GM21526 (cell line): Measurements from ENCODE around the gene TMEM163.
"Not testable (repeated sequence)": the region's sequence is repeated elsewhere in the genome, so short reads cannot be mapped to it uniquely, and the experiment has no call there.

ENCODE experiments used
- ATAC-seq: cut with Tn5 transposase; IDR thresholded peaks from one replicate; pipeline ENCODE4 v1.9.1; 2021; ENCODE audit warnings: moderate library complexity; ENCODE audit not compliant: unreplicated experiment, low FRiP score

Gene TMEM163

DNA sequence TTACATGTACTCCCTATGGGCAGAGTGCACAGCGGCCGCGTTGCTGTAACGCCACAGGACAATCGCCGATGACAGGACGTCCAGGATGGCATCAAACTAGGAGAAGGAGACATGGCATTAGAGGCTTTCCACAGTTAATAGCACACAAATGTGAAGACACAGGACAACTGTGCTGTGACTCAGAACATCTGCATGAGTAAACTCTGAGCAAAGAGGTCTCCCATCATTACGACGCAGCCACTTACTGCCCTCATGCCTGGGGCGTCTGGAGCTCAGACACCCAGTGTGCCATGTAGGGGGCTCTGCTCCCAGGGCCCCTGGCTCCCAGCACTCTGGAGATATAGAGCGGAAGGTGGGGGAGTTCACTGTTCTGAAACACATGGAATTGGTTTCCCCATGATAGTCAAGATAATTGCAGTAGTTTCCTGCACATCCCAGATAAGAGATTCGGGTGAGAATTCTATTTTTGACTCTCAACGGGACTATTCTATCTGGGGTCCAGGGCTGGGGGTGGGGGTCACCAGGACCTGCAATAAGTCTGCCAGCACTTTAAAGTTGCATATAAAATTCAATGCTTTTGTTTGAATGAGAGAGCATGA, 168.1 kb downstream of the TMEM163 start:
- no peak for ATAC-seq

DNA sequence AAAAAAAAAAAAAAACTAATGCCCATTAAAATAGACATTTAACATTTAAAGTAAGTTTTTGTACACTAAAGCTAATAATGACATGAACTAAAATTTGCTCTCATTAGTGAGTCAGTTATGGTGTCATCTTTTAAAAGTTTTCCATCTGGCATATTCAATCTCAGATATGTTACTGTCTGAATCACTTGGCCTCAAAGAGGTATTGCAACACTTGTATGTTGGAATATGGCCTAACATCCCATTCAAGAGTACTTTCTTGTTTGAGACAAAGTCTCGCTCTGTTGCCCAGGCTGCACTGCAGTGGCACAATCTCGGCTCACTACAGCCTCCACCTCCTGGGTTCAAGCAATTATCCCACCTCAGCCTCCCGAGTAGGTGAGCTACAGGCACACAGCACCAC, 169.7 kb downstream of the TMEM163 start:
- ATAC-seq = no peak

DNA sequence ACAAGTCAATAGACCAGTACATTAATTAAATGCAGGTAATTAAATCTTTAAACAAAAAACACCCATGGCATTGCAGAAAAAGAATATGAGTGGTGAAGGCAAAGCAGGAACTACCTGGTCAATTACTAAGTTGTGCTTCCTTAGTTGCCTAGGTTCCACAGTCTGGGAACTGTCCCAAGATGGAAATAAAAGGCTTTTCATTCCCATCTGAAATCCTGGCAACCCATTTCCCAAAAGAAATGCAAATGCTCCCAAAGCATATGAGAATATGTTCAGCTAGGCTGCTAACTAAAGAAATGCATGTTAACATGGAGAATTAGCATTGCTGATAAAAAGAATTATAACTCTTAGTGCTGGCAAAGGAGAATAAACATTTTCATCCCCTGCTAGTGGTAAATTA, 177.8 kb downstream of the TMEM163 start:
- no peak for ATAC-seq

DNA sequence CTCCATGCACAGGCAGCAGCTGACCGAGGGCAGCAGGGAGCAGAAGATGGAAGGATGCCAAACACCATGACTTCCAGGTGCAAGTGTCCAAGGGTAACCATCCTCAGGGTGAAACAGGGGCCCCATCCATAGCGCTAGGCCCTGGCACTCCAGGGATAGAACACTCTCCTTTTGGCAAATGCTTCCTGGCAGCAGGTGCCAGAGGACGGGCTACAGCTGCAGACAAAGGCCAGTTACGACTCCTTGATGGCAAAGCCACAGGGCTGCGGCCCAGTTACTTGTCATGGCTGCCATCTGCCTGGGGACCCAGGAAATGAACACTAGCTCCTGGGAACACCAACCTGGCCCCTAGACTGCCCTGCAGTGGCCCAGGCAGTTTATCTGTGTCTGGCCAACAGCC, 178.8 kb downstream of the TMEM163 start:
- ATAC-seq = no peak

DNA sequence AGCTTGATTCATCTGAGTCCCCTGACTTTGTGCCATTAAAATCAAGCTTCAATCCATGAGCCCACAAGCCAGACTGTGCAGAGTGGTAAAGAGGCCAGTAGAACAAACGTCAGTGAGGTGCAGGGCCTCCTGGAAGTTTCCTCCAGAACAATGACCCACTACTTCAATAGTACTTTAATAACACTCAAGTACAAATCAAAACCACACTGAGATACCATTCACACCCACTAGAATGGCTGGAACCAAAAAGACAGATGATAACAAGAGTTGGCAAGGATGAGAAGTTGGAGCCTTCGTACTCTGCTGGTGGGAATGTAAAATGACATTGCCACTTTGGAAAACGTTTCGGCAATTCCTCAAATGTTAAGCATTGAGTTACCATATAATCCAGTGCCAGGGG, 181.1 kb downstream of the TMEM163 start:
- no peak for ATAC-seq

DNA sequence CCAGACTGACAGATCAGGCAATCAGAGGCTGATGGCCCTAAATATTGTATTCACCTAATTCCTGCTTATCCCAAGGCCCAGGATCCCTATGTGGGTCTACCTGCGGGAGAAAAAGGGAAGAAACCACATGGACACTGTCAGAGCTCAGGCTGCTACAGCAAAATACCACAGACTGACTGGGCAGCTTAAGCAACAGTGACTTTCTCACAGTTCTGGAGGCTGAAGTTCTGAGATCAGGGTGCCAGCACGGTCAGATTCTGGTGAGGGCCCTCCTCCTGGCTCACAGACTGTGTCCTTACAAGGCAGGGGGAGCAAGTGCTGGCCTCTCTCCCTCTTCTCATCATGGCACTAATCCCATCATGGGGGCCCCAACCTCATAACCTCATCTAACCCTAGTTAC, 181.7 kb downstream of the TMEM163 start:
- ATAC-seq = no peak

DNA sequence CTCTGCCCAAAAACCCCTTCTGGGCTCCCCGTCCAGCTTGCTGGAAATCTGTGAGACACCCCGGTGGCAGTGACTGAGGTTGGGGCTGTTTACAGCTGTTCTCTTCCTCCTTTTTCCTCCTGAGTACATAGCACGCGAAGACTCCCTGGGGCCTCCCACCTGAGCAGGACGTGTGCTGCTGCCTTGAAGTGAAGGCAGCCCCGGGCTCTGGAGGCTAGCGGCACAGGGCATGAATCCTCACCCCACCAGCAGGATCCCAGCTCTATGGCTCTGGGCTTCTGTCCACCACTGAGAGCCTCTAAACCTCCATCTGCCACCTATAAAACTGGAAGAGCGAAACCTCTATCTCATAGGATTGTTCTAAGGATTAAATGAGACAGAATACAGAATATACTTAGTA, 182.5 kb downstream of the TMEM163 start:
- no peak for ATAC-seq

DNA sequence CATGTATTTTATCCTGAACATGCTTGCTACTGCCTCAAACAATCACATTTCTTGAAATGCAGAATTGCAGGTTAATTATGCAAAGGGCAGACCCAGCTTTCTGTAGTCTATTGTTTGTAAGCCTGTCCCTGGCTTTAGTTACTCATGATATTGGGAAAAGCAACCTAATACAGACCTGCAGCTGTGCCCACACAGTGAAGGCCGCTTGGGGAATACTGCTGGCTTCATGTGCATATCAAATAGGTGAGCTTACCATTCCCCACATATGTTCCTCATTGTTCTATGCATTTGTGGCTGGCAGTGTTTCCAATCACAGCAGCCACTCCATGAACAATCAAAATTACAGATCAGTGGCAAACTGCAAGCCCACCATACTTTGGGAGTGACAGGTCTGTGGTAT, 186.3 kb downstream of the TMEM163 start:
- ATAC-seq = no peak

DNA sequence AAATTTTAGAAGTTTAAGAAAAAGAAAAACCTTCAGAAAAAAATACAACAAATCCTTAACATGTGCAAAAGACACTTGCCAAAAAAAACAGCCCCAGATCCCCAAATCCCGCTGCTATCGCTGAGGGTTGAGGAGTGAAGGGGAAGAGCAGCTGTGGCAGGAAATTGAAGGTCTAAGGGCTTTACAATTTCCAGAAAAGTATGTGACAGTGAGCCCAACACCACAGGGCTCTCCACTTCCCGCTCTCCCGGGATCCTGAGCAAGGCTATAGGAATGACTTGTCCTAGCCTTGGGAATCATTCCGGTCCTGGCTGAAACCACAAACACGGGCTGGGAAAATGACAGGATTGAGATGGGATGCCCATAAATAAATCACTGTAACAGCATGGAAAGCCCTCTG, 191.4 kb downstream of the TMEM163 start:
- ATAC-seq = no peak

DNA sequence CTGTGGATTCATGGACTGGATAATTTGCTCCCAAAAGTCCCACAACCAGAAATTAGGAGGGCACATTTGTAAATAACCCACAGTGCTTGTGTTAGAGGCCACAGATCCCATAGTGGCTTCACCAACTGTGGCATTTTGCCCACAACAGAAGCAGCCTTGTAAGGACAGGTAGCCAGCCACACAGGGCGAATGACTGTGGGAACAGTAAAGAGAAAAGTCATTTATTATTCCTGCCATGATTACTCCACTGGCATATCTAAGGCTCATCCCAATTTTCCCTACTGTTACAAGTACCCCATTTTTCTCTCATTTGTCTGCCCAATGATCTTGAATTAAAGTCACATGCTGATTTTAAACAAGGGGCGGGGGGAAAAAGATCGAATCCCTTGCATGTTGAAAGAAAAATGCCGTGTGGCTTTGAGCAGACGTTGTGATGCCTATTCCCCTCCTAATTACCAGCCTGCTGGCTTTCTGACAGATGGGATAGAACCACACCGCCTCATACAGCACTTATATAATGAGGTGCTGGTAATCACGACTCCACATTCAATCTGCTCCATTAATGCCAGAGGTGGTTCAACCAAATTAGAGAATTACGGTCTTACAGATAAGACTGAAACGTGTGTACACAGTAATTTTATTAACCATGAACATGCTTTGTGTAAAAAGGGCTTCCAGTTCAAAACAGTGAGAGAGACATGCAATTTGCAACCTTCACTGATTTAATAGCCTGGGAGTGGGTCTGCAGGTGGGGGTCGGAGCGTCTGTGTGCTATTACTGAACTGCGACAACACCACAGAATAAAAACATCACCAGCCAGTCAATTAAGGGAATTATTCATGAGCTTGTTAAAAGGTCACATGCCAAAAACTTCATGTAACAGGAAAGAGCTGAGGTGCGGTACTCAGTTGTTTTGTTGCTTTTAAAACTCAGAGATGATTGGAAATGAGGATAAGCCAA, 196.0 kb downstream of the TMEM163 start:
- no peak for ATAC-seq

DNA sequence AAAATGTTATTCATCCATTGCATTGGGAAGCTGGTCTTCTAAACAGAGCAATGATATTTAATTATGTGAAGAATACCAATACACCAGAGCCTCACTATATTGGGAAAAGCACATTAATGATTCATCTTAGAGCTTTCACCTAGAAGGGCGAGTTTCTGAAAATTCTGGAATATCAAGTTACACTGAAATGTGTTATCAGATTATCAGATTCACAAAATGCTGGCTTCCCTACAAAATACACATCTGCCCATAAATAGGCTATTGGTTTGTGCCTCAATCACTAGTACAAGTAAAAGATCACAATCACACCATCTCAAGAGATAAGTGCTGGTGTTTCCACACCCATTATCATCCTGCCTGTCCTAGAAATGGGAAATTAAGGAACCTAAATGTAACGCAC, 200.7 kb downstream of the TMEM163 start:
- ATAC-seq = no peak

DNA sequence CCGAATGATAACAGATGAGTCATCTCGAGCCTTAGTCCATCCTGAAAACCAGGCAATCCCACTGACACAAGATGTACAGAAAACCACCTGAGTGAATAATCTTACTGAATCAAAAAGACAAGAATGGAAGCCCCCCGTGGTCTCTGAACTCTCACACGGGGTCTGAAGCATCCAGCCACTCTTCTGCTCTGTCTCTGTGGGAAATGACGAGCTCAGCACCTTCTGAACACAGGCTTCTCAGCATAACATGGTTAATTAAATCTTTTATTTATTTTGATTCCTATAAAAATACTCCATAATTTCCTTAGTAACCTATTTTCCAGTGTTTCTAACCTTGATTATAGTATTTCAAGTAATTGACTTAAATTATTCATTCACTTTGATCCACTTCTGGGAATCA, 203.7 kb downstream of the TMEM163 start:
- no peak for ATAC-seq

DNA sequence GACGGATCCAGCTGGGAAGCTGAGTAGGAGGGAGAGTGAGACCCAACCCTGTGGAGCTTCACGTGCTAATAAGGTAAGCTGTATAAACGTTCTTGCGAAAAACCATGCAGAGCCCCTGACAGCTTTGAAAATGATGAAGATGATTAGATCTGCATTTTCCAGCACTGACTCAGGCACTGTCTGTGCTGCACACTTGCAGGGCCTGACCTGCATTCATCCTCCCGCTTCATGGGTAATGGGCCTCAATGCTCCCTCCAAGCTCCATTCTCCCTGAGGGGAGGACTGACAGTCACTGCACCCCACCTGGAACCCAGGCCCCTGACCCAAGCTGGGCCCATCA, 205.4 kb downstream of the TMEM163 start:
- no peak for ATAC-seq

DNA sequence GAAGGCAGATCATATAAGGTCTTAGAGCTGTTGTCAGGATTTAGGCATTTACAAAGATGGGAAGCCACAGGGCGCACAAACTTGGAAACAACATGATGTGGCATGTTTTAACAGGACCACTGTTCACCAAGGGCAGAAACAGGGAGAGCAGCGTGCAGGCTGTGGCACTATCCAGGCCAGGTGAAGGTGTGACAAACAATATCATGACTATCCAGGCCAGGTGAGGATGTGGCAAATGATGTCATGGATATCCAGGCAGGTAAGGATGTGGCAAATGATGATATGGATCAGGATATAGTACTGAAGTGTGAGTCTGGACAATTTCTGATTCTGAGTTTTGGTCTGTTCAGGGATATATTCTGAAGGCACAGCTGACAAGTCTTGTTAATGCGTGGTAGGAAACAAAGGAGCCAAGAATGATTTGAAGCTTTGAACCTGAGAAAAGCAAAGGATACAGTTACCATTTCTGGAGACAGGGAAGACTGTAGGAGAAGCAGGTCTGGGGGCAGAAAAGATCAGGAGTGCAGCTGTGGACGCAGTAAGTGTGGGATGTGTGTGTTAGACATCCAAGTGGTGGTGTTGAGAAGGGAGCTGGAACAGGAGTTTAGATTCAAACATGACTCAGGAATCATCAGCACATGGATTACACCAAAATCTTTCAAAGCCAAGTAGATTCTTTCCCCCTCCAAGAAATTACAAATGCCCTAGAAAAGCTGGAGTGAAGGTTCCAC, 205.9 kb downstream of the TMEM163 start:
- ATAC-seq = no peak

DNA sequence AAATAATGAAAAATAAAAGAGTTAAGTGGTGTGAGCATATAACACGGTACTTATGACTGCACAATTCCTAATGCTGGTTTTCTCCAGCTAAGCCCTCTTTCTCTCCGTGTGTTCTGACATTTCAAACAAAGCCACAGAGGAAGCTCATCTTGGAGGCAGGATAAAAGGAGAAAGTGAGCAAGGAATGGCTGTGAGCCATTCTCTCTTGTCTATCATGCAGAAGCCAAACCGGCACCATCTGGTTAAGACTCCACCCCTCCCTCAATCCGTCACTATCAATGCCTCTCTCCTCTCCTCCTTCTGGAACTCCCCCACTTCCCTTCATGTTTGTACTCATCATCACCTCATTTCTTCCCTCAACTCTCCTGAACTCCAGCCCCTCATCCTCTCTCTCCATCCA, 210.4 kb downstream of the TMEM163 start:
- no peak for ATAC-seq

DNA sequence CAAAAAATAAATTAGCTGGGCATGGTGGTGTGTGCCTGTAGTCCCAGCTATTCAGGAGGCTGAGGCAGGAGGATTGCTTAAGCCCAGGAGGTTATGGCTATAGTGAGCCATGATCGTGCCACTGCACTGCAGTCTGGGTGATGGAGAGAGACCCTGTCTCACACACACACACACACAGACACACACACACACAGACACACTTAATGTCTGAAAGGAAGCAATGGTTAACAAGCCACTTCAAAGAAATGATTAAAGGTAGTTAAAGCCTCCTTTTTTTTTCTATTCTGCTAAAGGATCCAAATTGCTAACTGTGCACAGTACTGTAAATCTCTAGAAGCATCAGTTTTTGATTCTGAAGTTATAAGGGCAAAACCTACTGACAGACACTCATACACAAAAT, 211.1 kb downstream of the TMEM163 start:
- no peak for ATAC-seq

DNA sequence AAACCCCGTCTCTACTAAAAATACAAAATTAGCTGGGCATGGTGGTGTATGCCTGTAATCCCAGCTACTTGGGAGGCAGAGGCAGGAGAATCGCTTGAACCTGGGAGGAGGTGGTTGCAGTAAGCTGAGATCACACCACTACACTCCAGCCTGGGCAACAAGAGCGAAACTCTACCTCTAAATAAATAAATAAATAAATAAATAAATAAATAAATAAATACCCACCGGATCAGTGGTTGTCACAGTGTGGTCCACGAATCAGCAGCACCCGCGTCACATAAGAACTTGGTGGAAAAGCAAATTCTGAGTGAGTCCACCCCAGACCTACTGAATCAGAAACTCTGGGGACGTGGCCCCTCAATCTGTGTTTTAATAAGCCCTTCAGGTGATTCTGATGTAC, 211.6 kb downstream of the TMEM163 start:
- not testable (repeated sequence) for ATAC-seq

DNA sequence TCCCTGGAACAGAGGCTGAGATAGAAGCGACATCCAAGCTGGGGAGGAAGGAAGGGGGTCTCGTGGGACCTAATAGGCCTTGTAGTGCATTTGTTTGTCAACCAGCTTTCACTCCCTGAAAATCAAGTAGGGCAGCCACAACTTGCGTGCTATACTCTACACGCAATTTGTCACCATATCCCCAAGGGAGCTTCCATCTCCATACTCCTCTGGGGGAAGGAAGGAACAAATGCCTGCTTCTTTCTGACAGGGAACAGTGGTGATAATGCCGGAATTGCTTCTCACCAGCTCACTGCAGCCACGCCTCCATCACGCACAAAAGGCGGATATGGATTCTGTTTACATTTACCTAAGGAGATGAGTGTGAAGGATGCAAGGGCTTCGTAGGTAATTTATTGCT, 213.4 kb downstream of the TMEM163 start:
- no peak for ATAC-seq

DNA sequence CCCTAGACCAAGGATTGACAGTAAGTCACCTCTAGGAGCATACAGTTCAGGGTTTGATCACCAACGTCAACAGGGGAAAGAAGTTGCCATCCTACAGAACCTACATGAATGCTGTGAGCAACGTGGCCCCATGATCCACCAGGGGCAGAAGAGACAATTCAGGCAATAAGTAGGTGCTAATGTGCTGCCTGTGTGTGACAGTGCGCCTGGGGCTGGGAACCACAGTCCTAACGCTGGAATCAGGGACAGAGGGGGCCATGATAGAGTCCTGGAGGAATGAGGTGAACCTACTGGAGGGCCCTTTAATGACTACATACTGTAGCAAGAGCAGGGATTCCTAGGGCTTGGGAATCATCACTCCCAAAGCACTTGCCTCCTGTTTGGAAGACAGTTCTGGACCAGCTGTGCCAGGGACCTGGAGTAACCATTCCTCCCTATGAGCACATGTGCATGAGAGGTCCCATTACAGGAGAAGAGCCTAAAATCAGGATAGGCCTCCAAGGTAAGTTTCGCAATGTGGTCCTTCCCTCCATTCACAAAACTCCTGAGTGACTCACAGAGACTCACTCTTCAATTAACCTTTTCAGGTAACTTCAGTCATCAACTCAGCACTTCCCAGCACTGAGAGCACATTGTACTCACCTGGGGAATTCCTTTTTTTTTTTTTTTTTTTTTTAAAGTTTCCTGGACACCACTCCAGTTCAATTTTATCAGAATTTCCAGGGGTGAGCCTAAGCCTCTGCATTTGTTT, 214.0 kb downstream of the TMEM163 start:
- ATAC-seq = no peak

DNA sequence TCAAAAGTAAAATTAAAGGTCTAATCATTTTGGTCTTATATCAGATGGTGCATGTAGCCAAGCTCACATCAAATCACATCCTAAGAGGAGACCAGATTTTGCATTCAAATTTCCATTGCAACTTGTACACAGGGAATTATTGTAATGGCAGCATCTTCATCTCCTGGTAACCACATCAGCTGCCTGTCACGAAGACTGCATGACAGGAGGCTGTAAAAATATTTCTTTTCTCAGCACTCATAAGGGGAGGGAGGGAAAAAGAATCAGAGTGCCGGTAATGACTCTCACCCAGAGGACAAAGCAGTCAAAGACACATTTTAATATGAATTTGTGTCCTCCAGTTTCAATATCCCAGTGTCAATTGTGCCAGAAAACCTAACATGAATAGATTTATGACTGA, 216.7 kb downstream of the TMEM163 start:
- ATAC-seq = no peak
